Endodermal cell (in vitro differentiated cells): ENCODE results near the gene WNT5A. TPM values are rescaled to one million over a fixed set of nuclear protein-coding genes. Genes with fewer than 3 reads are reported as not detected.
A peak's percentile ranks its signal among the peaks of the same experiment; 100 is the strongest.

Source experiments
- DNase-seq: peaks from one replicate; pipeline ENCODE4 v3.0.0-alpha.2; 2017
- H3K27ac ChIP-seq: 2 replicates; pipeline ENCODE4 v1.5.1; 2013; ENCODE audit warnings: mild to moderate bottlenecking, low read depth, low read length, moderate library complexity
- H3K27me3 ChIP-seq: 2 replicates; pipeline ENCODE4 v1.6.1; 2013; ENCODE audit warnings: mild to moderate bottlenecking, low read length, moderate library complexity; ENCODE audit not compliant: insufficient read depth, control insufficient read depth, poor library complexity, severe bottlenecking
- H3K36me3 ChIP-seq: 2 replicates; pipeline ENCODE4 v1.7.0; 2013; ENCODE audit warnings: mild to moderate bottlenecking, low read length, moderate library complexity; ENCODE audit not compliant: control insufficient read depth, insufficient read depth
- H3K4me1 ChIP-seq: one replicate; pipeline ENCODE4 v1.7.0; 2013; ENCODE audit warnings: low read length; ENCODE audit not compliant: control insufficient read depth, insufficient read depth
- H3K4me3 ChIP-seq: 2 replicates; pipeline ENCODE4 v1.5.1; 2013; ENCODE audit warnings: mild to moderate bottlenecking, low read length, moderate library complexity
- H3K9ac ChIP-seq: 2 replicates; pipeline ENCODE4 v1.6.1; 2013; ENCODE audit warnings: mild to moderate bottlenecking, low read length, moderate library complexity; ENCODE audit not compliant: poor library complexity, severe bottlenecking; ENCODE audit errors: extremely low read depth
- H3K9me3 ChIP-seq: 2 replicates; pipeline ENCODE4 v1.6.1; 2013; ENCODE audit warnings: mild to moderate bottlenecking, low read length, moderate library complexity; ENCODE audit not compliant: control insufficient read depth
- H3K27ac Mint-ChIP-seq: 2 replicates; pipeline ENCODE4 v1.8.0; 2020; ENCODE audit warnings: mixed read lengths
- H3K27me3 Mint-ChIP-seq: 2 replicates; pipeline ENCODE4 v1.8.0; 2021; ENCODE audit warnings: mild to moderate bottlenecking, mixed read lengths; ENCODE audit not compliant: insufficient read depth
- H3K36me3 Mint-ChIP-seq: 2 replicates; pipeline ENCODE4 v1.8.0; 2020; ENCODE audit warnings: low read depth, mixed read lengths
- H3K4me1 Mint-ChIP-seq: 2 replicates; pipeline ENCODE4 v1.8.0; 2020; ENCODE audit warnings: mixed read lengths
- H3K4me3 Mint-ChIP-seq: 2 replicates; pipeline ENCODE4 v1.8.0; 2020; ENCODE audit warnings: mild to moderate bottlenecking, moderate library complexity, mixed read lengths
- H3K9me3 Mint-ChIP-seq: 2 replicates; pipeline ENCODE4 v1.8.0; 2020; ENCODE audit warnings: mild to moderate bottlenecking, mixed read lengths
- CTCF ChIP-seq: fragments of 200-600 bp; sonication (generic); conservative IDR thresholded peaks from 2 replicates; pipeline ENCODE4 v1.5.0; 2021; ENCODE audit warnings: antibody characterized with exemption, mild to moderate bottlenecking
- WGBS, 2 experiments: methylation state at CpG; one replicate each; pipeline versions ENCODE4 v1.1.5 to v1.1.7; 2013; ENCODE audit warnings: missing lambda C conversion rate in 2 of 2, mixed read lengths in 1 of 2; ENCODE audit not compliant: insufficient coverage in 1 of 2, insufficient read length in 1 of 2; 5-methylcytosine and 5-hydroxymethylcytosine counted together
- total RNA-seq, 2 donors: library from RNA; stranded (reverse); fragmentation: NEBNext Ultra II Directional in 1 of 2; extraction: Animal tissue kit (Norgen Biotek cat#: 25700) in 1 of 2; gene quantifications; 2 replicates in 1 of 2; 3 replicates in 1 of 2; pipeline ENCODE4 v1.2.1, GENCODE V29; 2021

The WNT5A gene
- total RNA-seq, 2 donors from 2014 or later: 0.92 to 1.4 TPM

GRCh38 chr3:55443346-55443745, 43.8 kb downstream of the WNT5A start:
- Mint-ChIP-seq H3K36me3 (no peaks in the 10 kb centered on the region), H3K9me3 (no peaks in the 10 kb centered on the region), H3K27ac (no peak overlapping the region), H3K27me3 (peaks cover 49% of the 10 kb centered on the region), H3K4me3 (no peak overlapping the region), H3K4me1 (no peaks in the 10 kb centered on the region)
- no peaks in the 10 kb centered on the region for H3K4me1 ChIP-seq
- H3K9ac ChIP-seq: no peak overlapping the region
- H3K36me3 ChIP-seq: no peaks in the 10 kb centered on the region
- no peak for DNase-seq
- 84 to 90% methylated on average over 3 of the region's 3 CpGs for WGBS, 2 experiments
- no peaks in the 10 kb centered on the region for H3K9me3 ChIP-seq
- no peak overlapping the region for H3K4me3 ChIP-seq
- no peak for TF ChIP-seq CTCF
- no peak overlapping the region for H3K27ac ChIP-seq
- peaks cover 60% of the 10 kb centered on the region for H3K27me3 ChIP-seq

- H3K4me1 ChIP-seq: no peaks in the 10 kb centered on the region
- Mint-ChIP-seq H3K36me3 (no peaks in the 10 kb centered on the region), H3K27ac (no peak overlapping the region), H3K4me3 (no peak overlapping the region), H3K27me3 (peaks cover 47% of the 10 kb centered on the region), H3K9me3 (no peaks in the 10 kb centered on the region), H3K4me1 (no peaks in the 10 kb centered on the region)
- H3K9ac ChIP-seq: no peak overlapping the region
- no peaks in the 10 kb centered on the region for H3K36me3 ChIP-seq
- WGBS, 2 experiments: 83 to 92% methylated on average over 2 to 3 of the region's 3 CpGs
- no peaks in the 10 kb centered on the region for H3K9me3 ChIP-seq
- no peak overlapping the region for H3K27ac ChIP-seq
- H3K27me3 ChIP-seq: peaks cover 57% of the 10 kb centered on the region
- no peak for DNase-seq
- TF ChIP-seq CTCF: no peak
- H3K4me3 ChIP-seq: no peak overlapping the region
Measured at GRCh38 chr3:55442861-55443260, 44.2 kb downstream of the WNT5A start.

- TF ChIP-seq CTCF: peak; percentile 50
- Mint-ChIP-seq H3K4me3 (no peak overlapping the region), H3K36me3 (no peaks in the 10 kb centered on the region), H3K4me1 (no peaks in the 10 kb centered on the region), H3K27ac (no peak overlapping the region), H3K27me3 (peaks cover 36% of the 10 kb centered on the region), H3K9me3 (no peaks in the 10 kb centered on the region)
- Histone ChIP-seq H3K9me3 (no peaks in the 10 kb centered on the region), H3K4me1 (no peaks in the 10 kb centered on the region), H3K27me3 (peaks cover 43% of the 10 kb centered on the region), H3K36me3 (no peaks in the 10 kb centered on the region), H3K27ac (no peak overlapping the region), H3K9ac (no peak overlapping the region), H3K4me3 (no peak overlapping the region)
- WGBS, 2 experiments: 80 to 87% methylated on average over 4 of the region's 4 CpGs
- no peak for DNase-seq
Measured at GRCh38 chr3:55441499-55441898, 45.6 kb downstream of the WNT5A start.
